Measurements from ENCODE around the gene E2F8. TPM values are rescaled to one million over a fixed set of nuclear protein-coding genes. Genes with fewer than 3 reads are reported as not detected.

E2F8 gene
- total RNA-seq, 4 donors from 2014 or later: 4.0 to 11.7 (median 4.7) TPM

GRCh38 chr11:19176629-19177186 lies 64.0 kb downstream of the E2F8 start:
- Histone ChIP-seq H3K4me3 (no peak overlapping the region), H3K27me3 (no peaks in the 10 kb centered on the region), H3K4me1 (no peaks in the 10 kb centered on the region), H3K36me3 (peaks cover 0 to 57% (median 10%) of the 10 kb centered on the region in 3 donors), H3K9me3 (no peaks in the 10 kb centered on the region), H3K27ac (no peak overlapping the region)
- 79 to 82% methylated on average over 2 of the region's 2 CpGs for WGBS, 2 donors
- DNase-seq: no peak
- intact Hi-C loops (cut with DNase I): no loop called here
- TF ChIP-seq CTCF (IDR thresholded peaks at IDR 0.05) (no peak), POLR2A (IDR thresholded peaks at IDR 0.05) (no peak)

Other genes with a start within 250 kb of the E2F8 start
- gene MRGPRX2, start 180.2 kb downstream of the E2F8 start, total RNA-seq: under 1 TPM in 1 of 4 donors, not detected in 3; 0.19 TPM
- 10 to 100 TPM; 45.8 to 64.9 (median 58.1) TPM for gene ZDHHC13, start 123.8 kb downstream of the E2F8 start, total RNA-seq
- gene CSRP3, start 39.0 kb downstream of the E2F8 start, total RNA-seq: not detected